ENCODE measurements around the gene OR2F1. TPM values are rescaled to one million over a fixed set of nuclear protein-coding genes. Genes with fewer than 3 reads are reported as not detected.
A peak's percentile ranks its signal among the peaks of the same experiment; 100 is the strongest.
"Not testable (repeated sequence)": the region's sequence is repeated elsewhere in the genome, so short reads cannot be mapped to it uniquely, and the experiment has no call there.

OR2F1 gene
- total RNA-seq, 1 donor from 2014 or later: not detected

- no peak for DNase-seq (ENCODE audit: low read depth in 2 of 2)
Observed at GRCh38 chr7:144006692-144007042, 52.0 kb downstream of the OR2F1 start.

- DNase-seq (ENCODE audit: low read depth in 2 of 2): no peak
Observed at GRCh38 chr7:144009361-144009760, 54.7 kb downstream of the OR2F1 start.

GRCh38 chr7:144010061-144010460, 55.4 kb downstream of the OR2F1 start:
- not testable (repeated sequence) for DNase-seq (ENCODE audit: low read depth in 2 of 2)

- DNase-seq (ENCODE audit: low read depth in 2 of 2): not testable (repeated sequence)
Observed at GRCh38 chr7:144010821-144011220, 56.2 kb downstream of the OR2F1 start.

- peak; percentile 16 to 33 for DNase-seq (ENCODE audit: low read depth in 2 of 2)
Observed at GRCh38 chr7:144011458-144012230, 57.0 kb downstream of the OR2F1 start.

Other genes starting within 250 kb of the OR2F1 start
- gene CTAGE6, start 197.1 kb upstream of the OR2F1 start, total RNA-seq: under 0.01 and 0.20 TPM in 2 replicates
- gene TCAF1, start 52.7 kb upstream of the OR2F1 start, total RNA-seq: 32.7 and 38.1 TPM in 2 replicates
- gene OR2F2, start 19.6 kb upstream of the OR2F1 start, total RNA-seq: not detected in 2 replicates
- not detected in 2 replicates for gene OR6B1, start 45.5 kb downstream of the OR2F1 start, total RNA-seq
- gene OR2A5, start 94.1 kb downstream of the OR2F1 start, total RNA-seq: not detected in 2 replicates
- gene OR2A25, start 115.0 kb downstream of the OR2F1 start, total RNA-seq: not detected in 2 replicates
- gene OR2A12, start 131.4 kb downstream of the OR2F1 start, total RNA-seq: not detected in 2 replicates
- gene OR2A2, start 154.7 kb downstream of the OR2F1 start, total RNA-seq: not detected in 2 replicates
- gene OR2A14, start 168.3 kb downstream of the OR2F1 start, total RNA-seq: not detected in 2 replicates
- not detected in 2 replicates for gene CTAGE4, start 228.6 kb downstream of the OR2F1 start, total RNA-seq
- under 0.01 TPM in 1 of 2 replicates, not detected in the other for gene ARHGEF35, start 241.0 kb downstream of the OR2F1 start, total RNA-seq